ENCODE measurements around the gene SPEN.

The SPEN gene, protein sequence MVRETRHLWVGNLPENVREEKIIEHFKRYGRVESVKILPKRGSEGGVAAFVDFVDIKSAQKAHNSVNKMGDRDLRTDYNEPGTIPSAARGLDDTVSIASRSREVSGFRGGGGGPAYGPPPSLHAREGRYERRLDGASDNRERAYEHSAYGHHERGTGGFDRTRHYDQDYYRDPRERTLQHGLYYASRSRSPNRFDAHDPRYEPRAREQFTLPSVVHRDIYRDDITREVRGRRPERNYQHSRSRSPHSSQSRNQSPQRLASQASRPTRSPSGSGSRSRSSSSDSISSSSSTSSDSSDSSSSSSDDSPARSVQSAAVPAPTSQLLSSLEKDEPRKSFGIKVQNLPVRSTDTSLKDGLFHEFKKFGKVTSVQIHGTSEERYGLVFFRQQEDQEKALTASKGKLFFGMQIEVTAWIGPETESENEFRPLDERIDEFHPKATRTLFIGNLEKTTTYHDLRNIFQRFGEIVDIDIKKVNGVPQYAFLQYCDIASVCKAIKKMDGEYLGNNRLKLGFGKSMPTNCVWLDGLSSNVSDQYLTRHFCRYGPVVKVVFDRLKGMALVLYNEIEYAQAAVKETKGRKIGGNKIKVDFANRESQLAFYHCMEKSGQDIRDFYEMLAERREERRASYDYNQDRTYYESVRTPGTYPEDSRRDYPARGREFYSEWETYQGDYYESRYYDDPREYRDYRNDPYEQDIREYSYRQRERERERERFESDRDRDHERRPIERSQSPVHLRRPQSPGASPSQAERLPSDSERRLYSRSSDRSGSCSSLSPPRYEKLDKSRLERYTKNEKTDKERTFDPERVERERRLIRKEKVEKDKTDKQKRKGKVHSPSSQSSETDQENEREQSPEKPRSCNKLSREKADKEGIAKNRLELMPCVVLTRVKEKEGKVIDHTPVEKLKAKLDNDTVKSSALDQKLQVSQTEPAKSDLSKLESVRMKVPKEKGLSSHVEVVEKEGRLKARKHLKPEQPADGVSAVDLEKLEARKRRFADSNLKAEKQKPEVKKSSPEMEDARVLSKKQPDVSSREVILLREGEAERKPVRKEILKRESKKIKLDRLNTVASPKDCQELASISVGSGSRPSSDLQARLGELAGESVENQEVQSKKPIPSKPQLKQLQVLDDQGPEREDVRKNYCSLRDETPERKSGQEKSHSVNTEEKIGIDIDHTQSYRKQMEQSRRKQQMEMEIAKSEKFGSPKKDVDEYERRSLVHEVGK (N-terminal part only)

GRCh38 chr1:15847100-15847892, at the start of gene SPEN:
TSS of gene SPEN (plus strand) at chr1:15847707. CDS start at chr1:15848068, 361 bp downstream.
- no peaks in the 10 kb centered on the region for H3K36me3 Mint-ChIP-seq (ENCODE audit: low read depth)
- peak within 1 kb of the TSS; percentile 98 to 100 (median 99) for H3K27ac Mint-ChIP-seq
- no peaks in the 10 kb centered on the region for H3K9me3 Mint-ChIP-seq
- TF ChIP-seq CTCF (IDR thresholded peaks at IDR 0.05; ENCODE audit: unreplicated experiment in 3 of 3), result no peak
- no peaks in the 10 kb centered on the region for H3K27me3 Mint-ChIP-seq (ENCODE audit: low read depth)
- peaks cover 40% of the 10 kb centered on the region for H3K4me1 Mint-ChIP-seq
- H3K4me3 Mint-ChIP-seq, result peak within 1 kb of the TSS; percentile 96 to 99 (median 97)

DNA sequence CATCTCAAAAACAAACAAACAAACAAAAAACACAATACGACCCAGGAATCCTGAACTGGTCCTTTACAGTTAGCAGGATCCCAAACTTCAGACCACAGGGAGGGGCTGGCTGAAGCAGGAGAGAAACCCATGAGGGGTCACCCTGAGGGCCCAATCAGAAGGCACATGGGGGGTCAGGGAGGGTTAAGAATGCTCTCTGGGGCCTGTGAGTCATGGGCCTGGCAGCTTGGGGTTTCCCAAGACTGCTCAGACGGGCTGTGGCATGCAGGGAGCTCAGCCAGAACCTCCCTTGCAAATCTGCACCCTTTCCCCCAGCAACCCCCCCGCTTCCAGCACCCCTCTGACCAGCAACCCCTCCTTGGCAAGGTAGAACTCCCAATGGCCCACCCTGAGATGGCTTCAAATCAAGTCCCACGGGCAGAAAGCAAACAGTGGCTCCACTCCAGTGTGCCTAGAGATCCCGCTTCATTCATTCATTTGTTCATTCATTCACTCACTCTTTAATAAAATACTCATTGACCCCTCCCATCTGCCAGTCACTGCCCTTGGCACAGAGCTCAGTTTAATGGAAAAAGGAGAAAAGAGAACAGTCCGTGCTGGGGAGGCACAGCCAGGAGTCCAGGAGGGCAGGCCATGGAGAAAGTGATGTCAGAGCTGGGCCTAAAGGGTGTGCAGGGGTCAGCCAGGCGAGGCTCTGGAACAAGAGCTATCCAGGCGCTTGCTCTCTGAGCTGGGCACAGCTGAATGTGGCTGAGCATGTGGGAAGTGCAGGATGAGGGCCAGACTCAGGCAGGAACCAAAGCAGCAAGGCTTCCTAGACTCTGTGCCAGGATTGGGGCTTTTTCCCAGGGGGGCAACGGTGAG, 48.3 kb upstream of the SPEN start:
- Mint-ChIP-seq H3K27me3 (ENCODE audit: low read depth) (peaks cover 19% of the 10 kb centered on the region), H3K4me3 (no peak overlapping the region), H3K27ac (peak overlapping the region; percentile 40 to 84 (median 66)), H3K36me3 (ENCODE audit: low read depth) (no peaks in the 10 kb centered on the region), H3K9me3 (no peaks in the 10 kb centered on the region), H3K4me1 (peaks cover 32% of the 10 kb centered on the region)
- TF ChIP-seq CTCF (IDR thresholded peaks at IDR 0.05; ENCODE audit: unreplicated experiment in 3 of 3), result no peak

GRCh38 chr1:15799928-15800835, 47.3 kb upstream of the SPEN start:
- TF ChIP-seq CTCF (IDR thresholded peaks at IDR 0.05; ENCODE audit: unreplicated experiment in 3 of 3), result no peak
- Mint-ChIP-seq H3K27me3 (ENCODE audit: low read depth) (peaks cover 19% of the 10 kb centered on the region), H3K36me3 (ENCODE audit: low read depth) (no peaks in the 10 kb centered on the region), H3K4me1 (peaks cover 29% of the 10 kb centered on the region), H3K9me3 (no peaks in the 10 kb centered on the region), H3K27ac (peak overlapping the region; percentile 70 to 84 (median 72)), H3K4me3 (no peak overlapping the region)

- Mint-ChIP-seq H3K27ac (peak overlapping the region in 2 of 3 experiments; percentile 11 to 70), H3K4me3 (no peak overlapping the region), H3K27me3 (ENCODE audit: low read depth) (peaks cover 16% of the 10 kb centered on the region), H3K9me3 (no peaks in the 10 kb centered on the region), H3K36me3 (ENCODE audit: low read depth) (no peaks in the 10 kb centered on the region), H3K4me1 (peaks cover 20% of the 10 kb centered on the region)
- no peak for TF ChIP-seq CTCF (IDR thresholded peaks at IDR 0.05; ENCODE audit: unreplicated experiment in 3 of 3)
Observed at GRCh38 chr1:15802234-15802965, 45.1 kb upstream of the SPEN start.
